ENCODE data around the gene MATN4.

Gene MATN4

DNA sequence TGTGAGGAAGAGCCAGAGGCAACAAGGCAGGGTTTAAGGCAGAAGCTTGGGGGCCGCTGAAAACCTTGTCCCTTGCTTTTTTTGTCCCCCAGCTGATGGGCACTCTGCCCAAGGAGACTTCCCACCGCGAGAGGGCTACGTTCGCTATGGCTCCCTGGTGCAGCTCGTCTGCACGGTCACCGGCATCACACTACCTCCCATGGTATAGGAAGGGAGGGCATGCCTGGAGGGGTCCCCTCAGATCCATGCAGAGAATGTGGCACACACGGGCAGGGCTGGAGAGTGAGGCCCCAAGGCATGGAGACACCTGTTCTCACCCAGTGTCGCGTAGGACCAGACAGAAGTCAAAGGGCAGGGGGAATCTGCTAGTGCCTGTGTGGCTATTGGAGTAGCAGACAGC, 5.8 kb upstream of the MATN4 start:
- no peak for DNase-seq (ENCODE audit: low read depth in 3 of 3)

DNA sequence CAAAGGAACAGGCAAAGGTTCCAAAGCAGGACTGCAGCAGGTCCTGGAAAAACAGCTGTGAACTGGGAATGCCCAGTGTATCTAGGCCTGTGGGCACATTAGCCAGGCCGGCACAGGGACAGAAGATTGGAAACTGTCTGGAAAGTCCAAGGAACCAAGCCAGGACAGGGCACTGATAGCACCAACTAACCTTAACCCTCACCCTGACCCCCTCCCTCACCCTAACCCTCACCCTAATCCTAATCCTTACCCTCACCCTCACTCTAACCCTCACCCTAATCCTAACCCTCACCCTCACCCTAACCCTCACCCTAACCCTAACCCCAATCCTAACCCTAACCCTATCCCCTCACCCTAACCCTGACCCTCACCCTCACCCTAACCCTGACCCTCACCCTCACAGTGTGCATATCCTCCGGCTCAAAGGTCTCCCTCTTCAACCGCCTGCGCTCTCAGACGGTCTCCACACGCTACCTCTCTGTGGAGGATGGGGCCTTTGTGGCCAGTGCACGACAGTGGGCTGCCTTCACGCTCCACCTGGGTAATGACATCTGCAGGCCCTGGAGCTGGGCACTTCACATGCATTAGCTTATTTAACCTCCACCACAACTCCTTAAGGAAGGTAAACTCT, 5.1 kb upstream of the MATN4 start:
- DNase-seq (ENCODE audit: low read depth in 3 of 3), result no peak

DNA sequence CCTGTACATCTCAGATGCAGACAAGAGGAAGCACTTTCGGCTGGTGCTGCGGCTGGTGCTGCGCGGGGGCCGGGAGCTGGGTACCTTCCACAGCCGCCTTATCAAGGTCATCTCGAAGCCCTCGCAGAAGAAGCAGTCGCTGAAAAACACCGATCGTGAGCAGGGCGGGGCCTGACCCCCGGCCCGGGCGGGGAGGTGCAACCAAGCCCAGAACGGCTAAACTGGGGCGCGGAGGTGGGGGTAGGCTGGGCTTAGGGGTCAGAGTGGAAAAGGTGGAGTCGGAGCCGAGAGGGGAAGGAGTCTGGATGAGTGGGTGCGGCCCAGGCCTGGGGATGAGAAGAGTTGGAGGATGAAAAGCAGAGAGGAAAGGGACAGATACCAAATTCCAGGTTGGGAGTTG, 4.1 kb upstream of the MATN4 start:
- DNase-seq (ENCODE audit: low read depth in 3 of 3), result no peak

GRCh38 chr20:45311589-45312211, 3.6 kb upstream of the MATN4 start:
- DNase-seq (ENCODE audit: low read depth in 3 of 3), result peak in 2 of 3 donors; percentile 55 to 64

DNA sequence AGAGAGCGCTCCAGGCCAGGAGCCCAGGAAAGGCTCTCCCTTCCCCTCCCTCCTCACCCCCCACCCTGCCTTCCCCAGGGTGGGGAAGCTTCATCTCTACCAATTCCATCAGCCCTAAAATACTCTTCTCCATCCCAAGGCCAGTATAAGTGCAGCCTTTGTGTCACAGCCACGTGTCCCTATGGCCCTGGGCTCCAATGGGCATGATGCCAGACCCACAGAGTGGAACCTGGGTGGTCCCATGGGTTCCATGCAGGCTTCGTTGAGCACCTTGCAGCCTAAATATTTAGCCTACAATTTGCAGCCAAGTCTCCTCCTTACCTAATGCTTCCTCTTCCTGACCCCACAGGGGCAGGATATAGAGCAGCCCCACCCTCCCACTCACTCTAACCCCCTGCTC, 976 bp upstream of the MATN4 start:
- no peak for DNase-seq (ENCODE audit: low read depth in 3 of 3)

DNA sequence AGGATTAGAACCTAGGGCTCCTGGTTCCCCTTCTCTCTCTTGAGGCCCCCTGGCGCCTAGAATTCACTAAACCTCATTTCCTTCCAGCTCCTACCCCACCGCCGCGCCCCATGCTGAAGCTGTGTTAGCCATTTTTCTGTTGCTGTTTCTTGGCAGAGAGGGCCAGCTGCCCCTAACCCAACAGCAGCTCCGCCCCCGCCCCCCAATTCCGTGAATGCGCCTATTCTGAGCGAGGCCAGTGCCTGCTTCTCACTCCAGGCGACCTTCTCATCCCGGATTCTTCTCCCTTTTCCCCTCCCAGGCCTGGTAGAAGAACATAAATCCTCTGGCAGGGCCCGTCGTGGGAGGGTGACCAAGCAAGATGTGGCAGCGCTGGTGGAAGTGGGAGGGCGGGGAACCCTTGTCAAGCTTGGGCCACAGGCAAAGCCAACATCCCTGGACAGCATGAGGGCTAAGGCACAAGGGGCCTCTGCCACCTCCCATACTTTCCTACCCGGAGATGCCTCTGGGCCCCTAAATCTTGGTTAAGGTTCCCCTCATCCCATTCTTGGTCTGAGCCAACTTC, 941 bp downstream of the MATN4 start:
- DNase-seq (ENCODE audit: low read depth in 3 of 3), result no peak

- peak in 1 of 3 donors; percentile 46 for DNase-seq (ENCODE audit: low read depth in 3 of 3)
Measured at GRCh38 chr20:45306431-45306982, 1.6 kb downstream of the MATN4 start, which contains the start of gene RBPJL. RBPJL (plus strand) TSS chr20:45306840; CDS start chr20:45306923, 83 bp downstream.

DNA sequence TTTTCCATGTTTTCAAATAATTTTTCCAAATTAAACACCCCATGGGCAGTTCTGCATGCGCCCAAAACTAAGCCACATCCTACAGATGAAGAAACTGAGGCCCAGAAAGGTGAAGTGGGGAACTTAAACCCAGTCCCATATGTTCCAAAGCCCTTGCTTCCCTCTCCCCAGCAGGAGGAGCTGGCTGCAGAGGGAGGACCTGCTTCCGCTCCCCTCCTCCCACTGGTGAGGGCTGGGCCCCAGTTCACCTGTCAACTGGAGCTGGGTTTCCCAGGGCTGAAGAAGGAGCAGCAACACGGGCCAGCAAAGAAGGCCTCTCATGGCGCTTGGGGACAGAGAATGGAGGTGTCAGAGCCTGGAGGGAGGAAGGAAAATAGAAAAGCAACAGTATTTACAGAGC, 2.8 kb downstream of the MATN4 start:
- no peak for DNase-seq (ENCODE audit: low read depth in 3 of 3)

GRCh38 chr20:45304464-45304999, 3.6 kb downstream of the MATN4 start:
- no peak for DNase-seq (ENCODE audit: low read depth in 3 of 3)

- no peak for DNase-seq (ENCODE audit: low read depth in 3 of 3)
Measured at GRCh38 chr20:45303586-45304463, 4.3 kb downstream of the MATN4 start.

DNA sequence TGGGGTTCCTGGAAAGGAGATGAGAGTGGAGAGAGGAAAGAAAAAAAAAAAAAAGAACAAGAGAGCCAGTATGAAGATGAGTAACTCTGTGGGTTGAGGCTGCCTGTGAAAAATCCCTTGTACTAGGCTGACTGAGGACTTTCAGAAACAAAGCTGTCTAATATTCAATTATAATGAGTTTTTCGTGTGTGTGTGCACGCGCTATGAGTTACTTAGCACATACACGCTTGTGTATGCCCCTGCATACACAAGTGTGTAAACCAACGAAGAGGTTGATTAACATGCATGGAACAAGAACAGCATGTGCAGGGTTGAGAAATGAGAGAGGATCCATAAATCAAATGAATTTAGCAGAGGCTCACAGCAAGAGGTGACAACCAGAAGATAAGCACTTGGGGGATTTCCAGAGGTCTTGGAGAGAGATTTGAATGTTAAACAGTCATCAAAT, 6.3 kb downstream of the MATN4 start:
- no peak for DNase-seq (ENCODE audit: low read depth in 3 of 3)

DNA sequence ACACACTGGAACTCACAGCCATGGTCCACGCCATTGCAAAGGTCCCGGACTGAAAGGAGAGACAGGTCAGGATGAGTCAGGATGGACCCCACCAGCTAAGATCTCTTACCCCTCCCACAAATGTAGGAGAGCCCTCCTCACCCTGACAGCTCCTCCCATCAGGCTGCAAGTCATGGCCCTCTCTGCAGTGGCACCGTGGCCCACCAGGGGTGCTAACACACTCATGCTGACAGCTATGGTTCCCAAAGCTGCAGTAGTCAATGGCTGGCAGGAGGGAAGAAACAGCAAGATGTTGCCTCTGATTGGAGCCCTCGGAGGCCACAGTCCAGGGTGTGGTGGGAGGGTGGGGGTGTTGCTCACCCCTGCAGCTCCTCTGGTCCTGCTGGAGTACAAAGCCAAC, 7.1 kb downstream of the MATN4 start:
- DNase-seq (ENCODE audit: low read depth in 3 of 3), result peak in 2 of 3 donors; percentile 44 to 47

- no peak for DNase-seq (ENCODE audit: low read depth in 3 of 3)
Measured at GRCh38 chr20:45299786-45300185, 8.3 kb downstream of the MATN4 start.

DNA sequence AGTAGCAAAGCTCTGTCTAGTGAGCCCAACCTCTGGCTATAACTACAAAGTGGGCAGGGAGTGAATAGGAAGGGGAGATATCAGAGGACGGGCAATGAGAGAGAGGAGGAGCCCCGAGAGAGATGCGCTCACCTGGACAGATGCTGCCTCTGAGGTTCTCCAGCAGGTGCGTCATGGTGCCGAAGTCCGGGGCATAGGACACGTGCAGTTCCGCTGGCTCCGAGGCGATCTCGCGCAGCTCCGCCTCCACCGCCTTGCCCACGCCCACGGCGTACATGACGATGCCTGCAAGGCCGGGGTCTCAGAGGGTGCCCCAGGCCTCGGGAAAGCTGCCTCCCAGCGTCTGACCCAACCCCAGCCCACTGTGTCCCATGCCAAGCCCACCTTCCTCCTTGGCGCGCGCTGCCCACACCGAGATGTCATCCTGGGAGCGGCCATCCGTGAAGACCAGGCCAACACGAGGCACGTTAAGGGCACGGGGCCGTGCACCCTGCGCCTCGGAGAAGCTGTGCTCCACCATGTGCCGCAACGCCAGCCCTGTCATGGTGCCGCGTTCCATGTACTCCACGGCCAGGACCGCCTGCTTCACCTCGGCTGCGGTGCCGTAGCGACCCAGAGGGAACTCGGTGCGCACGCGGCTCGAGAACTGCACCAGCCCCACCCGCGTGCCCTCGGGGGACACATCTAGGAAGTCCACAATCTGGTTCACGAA, 10.2 kb downstream of the MATN4 start:
- DNase-seq (ENCODE audit: low read depth in 3 of 3), result no peak

DNA sequence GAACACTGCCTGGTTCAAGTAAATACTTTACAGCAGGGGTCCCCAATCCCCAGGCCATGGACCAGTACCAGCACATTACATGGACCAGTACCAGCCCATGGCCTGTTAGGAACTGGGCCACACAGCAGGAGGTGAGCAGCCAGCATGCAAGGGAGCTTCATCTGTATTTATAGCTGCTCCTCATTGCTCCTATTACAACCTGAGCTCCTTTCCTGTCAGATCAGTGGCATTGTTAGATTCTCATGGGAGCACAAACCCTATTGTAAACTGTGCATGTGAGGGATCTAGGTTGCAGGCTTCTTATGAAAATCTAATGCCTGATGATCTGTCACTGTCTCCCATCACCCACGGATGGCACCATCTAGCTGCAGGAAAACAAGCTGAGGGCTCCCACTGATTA, 13.4 kb downstream of the MATN4 start:
- DNase-seq (ENCODE audit: low read depth in 3 of 3), result no peak

DNA sequence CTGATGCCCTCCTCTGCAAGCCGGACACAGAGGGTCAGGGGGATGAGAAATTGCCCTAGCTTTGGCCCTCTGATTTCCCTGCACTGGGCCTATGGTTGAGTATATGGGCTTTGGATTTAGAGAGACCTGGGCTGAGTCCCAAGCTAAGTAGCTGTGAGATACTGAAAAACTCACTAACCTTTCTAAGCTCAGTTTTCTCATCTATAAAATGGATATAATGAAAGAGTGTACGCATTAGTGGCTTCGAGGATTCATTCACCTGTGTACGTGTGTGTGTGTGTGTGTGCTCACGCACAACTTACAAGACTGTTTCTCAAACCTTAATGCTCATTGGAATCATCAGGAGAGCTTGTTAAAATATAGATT, 14.1 kb downstream of the MATN4 start:
- no peak for DNase-seq (ENCODE audit: low read depth in 3 of 3)

DNA sequence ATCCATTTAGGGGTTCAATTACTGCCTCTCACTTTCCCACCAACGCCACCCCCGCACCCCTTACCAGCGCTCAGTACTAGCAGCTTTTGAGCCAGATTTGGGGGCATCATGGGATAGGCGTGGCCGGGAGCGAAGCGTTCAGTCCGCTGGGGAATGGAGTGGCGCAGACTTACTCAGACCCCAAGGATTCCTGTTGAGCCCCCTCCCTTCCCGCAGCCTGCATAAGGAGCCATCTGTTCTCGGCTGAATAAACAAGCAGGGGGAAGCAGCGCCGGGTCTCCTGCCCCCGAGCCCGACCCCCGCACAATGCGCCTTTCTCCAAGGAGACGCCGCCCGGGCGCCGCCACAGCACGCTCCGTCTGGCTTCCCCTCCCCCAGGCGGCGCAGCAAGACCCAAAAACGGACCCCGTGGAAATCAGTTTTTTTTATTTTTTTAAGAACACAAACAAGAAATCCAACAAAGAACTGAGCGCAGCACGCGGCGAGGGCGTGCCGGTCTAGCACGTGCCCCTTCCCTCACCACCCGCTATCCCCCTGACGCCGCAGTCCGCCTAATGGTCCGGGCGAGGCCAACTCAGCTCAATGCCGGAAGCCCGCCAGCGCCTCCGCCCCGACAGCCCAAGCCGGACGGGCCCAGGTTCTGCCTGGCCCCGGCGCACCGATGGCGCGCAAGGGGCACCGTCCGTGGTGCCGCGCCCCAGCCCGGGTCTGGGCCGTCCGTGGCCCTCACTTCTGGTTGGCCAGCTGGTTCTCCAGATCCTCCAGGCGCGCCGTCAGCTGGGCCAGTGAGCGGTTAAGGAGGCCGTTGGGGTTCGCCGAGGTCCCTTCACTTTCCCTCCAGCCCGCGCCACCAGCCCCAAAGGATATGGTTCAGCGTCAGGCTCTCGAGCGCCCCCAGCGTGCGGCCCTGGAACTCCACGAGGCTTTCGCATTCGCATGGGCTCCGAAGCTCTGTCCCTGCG, 14.8 kb downstream of the MATN4 start:
- DNase-seq (ENCODE audit: low read depth in 3 of 3), result peak; percentile 65 to 82 (median 72)

GRCh38 chr20:45292343-45292742, 15.8 kb downstream of the MATN4 start:
- DNase-seq (ENCODE audit: low read depth in 3 of 3), result no peak

DNA sequence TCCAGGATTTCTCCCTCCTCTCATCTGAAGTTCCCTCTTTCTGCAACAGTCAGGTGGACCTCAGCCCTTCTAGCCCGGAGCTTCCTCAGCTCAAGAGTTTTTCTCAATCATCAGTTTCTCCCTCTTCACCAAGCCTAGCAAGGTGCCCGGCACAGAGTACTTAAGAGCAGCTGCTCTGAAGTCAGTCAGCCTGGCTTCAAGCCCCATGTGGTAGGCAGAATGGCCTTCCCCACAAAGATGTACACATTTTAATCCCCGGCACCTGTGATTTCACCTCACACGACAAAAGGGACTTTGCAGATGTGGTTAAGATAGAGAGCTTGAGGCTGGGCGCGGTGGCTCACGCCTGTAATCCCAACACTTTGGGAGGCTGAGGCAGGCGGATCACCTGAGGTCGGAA, 16.6 kb downstream of the MATN4 start:
- DNase-seq (ENCODE audit: low read depth in 3 of 3), result no peak
